ENCODE data around the gene NAB1.
A peak's percentile ranks its signal among the peaks of the same experiment; 100 is the strongest.

Gene NAB1

DNA sequence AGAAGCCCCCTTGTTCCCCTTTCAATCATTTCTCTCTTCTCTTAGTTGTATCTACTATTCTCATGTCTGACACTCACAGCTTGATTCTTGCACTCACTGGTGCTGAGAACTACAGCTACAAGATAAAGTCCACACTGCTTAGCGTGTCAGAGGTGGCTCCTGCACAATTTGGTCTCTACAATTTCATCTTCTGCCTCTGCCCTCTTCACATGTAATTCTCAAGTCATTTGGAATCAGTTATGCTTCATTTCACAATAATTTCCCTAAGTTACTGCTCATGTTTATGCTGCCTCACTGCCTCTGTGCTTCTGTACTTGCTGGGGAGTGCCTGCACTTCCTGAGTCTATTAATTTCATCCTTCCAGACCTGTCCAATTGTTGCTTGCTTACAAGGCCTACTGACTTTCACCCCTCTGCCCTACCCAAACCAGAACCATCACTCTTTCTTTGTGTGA is 11.6 kb upstream of the NAB1 start:
- no peak for DNase-seq (ENCODE audit: low read depth, low spot score)

GRCh38 chr2:190637903-190638618 is 10.8 kb upstream of the NAB1 start:
- DNase-seq (ENCODE audit: low read depth, low spot score): no peak

- DNase-seq (ENCODE audit: low read depth, low spot score): no peak
Observed at GRCh38 chr2:190640117-190640516, 8.8 kb upstream of the NAB1 start.

DNA sequence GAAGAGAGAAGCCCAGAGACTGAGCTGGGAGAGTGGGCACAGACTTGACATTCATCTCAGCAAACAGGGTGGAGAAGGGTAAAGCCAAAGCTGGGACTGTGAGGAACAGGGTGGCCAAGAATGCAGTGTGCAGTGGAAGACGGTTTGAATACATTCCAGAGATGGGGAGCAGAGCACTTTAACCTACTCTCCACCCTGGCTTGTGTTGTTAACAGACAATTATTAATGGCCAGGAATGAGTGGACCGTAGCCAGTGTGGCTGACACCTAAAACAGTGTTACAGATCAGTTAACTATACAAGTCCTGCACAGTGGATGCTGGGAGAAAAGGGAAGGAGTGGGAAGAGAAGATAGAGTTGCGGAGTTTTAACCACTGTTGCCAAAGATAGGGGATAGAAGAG is 7.4 kb upstream of the NAB1 start:
- no peak for DNase-seq (ENCODE audit: low read depth, low spot score)

- DNase-seq (ENCODE audit: low read depth, low spot score): no peak
Observed at GRCh38 chr2:190646780-190647522, 1.9 kb upstream of the NAB1 start.

DNA sequence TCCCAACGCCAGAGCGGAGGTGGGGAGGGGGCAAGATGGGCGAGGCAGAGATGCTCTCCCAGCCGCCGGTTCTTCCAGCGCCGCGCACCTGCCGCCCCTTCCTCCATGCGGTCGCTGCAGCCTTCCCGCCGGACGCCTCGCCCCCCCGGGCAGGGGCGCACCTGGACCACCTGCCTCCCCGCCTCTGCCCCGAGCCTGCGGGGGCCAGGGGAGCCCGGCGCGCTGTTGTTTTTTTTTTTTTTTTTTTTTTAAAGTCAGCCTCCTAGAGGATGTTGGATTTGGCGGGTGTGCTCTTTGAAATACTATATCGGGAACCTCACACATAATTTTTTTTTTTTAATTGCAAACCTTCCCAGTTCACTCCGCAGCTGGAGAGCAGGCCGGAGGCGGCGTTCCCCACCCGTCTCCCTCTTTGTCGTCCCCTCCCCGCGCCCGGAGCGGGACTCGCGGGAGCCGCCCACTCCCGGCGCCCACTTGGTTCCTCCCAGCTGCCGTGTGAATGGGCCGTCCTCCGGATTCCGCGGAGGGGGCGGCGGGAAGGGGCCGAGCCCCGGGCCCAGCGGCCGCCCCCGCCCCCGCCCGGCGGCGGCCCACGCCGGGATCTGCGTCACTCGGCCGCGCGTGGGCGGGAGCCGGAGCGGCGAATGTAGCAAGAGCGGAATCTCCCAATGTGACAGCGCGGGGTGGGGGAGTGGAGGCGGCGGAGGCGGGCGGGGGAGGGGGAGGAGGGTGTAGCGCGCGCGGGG is 421 bp upstream of the NAB1 start:
- DNase-seq (ENCODE audit: low read depth, low spot score): peak; percentile 64

DNA sequence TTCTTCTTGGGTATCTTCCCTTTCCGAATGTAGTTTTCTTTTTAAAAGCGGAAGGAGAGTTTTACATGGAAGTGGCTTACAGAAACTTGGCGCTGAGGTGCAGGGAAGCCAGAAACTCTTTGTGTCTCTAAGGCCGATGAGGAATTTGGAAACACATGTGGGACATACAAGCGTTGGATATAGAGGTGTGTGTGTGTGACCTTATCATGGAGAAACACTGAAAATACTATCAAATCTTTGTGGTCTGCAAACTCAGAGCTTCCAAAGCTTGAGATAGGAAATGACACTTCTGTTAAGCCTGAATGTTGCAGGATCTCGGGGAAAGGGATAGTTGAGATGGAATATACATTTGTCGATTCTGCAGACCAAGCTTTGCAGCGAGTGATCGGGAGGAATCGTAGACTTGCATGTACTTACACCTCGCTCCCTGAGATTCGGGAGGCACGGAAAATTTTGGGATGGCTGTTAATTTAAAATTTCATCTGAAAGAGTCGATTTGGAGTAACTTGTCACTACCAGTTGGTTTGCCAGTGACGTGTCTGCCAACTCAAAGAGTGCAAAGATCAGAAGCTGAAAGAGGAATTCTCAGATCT is 1.0 kb downstream of the NAB1 start:
- no peak for DNase-seq (ENCODE audit: low read depth, low spot score)

GRCh38 chr2:190651413-190651812 is 2.5 kb downstream of the NAB1 start:
- no peak for DNase-seq (ENCODE audit: low read depth, low spot score)

- DNase-seq (ENCODE audit: low read depth, low spot score): no peak
Observed at GRCh38 chr2:190653231-190653630, 4.3 kb downstream of the NAB1 start.

GRCh38 chr2:190653931-190654330 is 5.0 kb downstream of the NAB1 start:
- DNase-seq (ENCODE audit: low read depth, low spot score): no peak

DNA sequence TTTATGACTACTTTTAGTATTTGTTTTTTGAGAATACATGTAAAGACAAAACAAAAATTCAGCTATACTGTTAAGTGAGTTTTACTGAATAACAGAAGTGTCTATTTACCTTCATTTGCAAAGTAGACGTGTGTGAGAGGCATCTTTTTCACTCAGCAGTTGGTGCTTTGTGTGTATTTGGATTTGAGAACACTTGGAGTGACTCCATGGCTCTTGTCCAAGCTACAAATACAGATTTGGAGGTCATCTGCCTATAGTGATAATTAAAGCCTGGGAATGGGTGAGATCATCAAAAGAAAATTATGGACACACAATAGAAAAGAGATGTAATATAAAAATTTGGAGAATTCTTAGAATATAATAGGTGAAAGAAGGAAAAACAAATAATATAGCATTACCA is 6.2 kb downstream of the NAB1 start:
- DNase-seq (ENCODE audit: low read depth, low spot score): no peak

DNA sequence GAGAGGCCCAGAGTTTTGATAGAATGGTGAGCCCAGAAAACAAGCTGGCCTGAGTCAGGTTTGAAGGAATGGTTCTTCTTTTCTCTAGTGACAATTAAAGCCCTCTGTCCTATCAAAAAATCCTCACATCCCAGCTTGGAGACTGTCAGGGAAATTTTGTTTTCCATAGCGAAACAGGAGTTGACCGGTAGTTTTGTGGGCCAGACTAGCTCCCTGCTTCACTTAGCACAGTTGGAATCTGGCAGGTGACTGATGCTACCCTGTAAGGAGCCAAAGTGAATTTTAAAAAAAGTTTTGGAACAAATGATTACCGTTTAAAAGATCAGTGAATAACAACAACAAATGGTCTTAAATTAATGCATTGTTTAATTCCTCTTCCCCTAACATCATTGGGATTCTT is 6.7 kb downstream of the NAB1 start:
- no peak for DNase-seq (ENCODE audit: low read depth, low spot score)

DNA sequence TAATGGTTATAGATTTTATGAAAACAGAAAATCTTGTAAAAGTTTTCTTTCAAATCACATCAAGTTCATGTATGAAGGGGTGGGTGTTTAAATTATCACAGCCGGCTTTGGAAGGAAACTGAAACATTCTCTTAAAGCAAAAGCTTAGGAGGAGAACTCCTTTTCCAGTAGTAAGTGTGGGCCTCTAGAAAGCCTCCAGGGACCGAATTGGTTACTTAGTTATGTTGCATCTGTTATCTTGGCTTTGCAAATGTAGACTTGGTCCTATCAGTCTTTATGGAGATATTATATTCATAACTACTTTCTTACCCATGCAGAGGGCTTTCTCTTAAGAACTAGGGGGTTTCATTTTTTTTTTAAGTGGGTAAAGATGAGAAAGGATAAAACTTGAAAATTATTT is 7.4 kb downstream of the NAB1 start:
- no peak for DNase-seq (ENCODE audit: low read depth, low spot score)

- no peak for DNase-seq (ENCODE audit: low read depth, low spot score)
Observed at GRCh38 chr2:190657474-190658255, 8.8 kb downstream of the NAB1 start.

GRCh38 chr2:190659553-190659952 is 10.7 kb downstream of the NAB1 start:
- no peak for DNase-seq (ENCODE audit: low read depth, low spot score)

DNA sequence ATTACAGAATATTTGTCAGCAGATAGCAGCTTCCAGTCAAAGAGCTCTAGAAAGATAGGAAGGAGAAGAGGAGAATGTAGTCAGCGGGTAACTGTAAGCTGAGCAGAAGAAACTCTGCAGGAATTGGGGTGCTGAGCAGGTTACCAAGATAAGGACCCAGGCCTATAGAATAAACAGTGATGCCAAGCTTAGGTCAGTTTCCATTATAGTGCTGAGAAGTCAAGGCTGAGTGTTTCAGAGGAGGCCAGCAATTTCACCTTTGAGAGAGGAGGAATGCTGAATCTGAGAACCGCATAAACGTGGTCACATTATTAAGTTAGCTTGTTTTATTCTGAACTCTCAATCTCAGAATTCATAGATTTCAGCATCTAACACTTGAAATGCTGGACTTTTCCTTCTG is 13.9 kb downstream of the NAB1 start:
- DNase-seq (ENCODE audit: low read depth, low spot score): no peak

GRCh38 chr2:190663348-190663747 is 14.5 kb downstream of the NAB1 start:
- no peak for DNase-seq (ENCODE audit: low read depth, low spot score)

- DNase-seq (ENCODE audit: low read depth, low spot score): no peak
Observed at GRCh38 chr2:190663839-190664238, 15.0 kb downstream of the NAB1 start.

GRCh38 chr2:190664240-190664639 is 15.4 kb downstream of the NAB1 start:
- DNase-seq (ENCODE audit: low read depth, low spot score): no peak

GRCh38 chr2:190666895-190667294 is 18.0 kb downstream of the NAB1 start:
- no peak for DNase-seq (ENCODE audit: low read depth, low spot score)

- no peak for DNase-seq (ENCODE audit: low read depth, low spot score)
Observed at GRCh38 chr2:190668892-190669291, 20.0 kb downstream of the NAB1 start.
